ENCODE measurements around the gene RDH5. TPM values are rescaled to one million over a fixed set of nuclear protein-coding genes. Genes with fewer than 3 reads are reported as not detected.
A peak's percentile ranks its signal among the peaks of the same experiment; 100 is the strongest.

RDH5 gene
- total and polyA plus RNA-seq, 10 donors = 4.7 to 17.4 (median 12.9) TPM

DNA sequence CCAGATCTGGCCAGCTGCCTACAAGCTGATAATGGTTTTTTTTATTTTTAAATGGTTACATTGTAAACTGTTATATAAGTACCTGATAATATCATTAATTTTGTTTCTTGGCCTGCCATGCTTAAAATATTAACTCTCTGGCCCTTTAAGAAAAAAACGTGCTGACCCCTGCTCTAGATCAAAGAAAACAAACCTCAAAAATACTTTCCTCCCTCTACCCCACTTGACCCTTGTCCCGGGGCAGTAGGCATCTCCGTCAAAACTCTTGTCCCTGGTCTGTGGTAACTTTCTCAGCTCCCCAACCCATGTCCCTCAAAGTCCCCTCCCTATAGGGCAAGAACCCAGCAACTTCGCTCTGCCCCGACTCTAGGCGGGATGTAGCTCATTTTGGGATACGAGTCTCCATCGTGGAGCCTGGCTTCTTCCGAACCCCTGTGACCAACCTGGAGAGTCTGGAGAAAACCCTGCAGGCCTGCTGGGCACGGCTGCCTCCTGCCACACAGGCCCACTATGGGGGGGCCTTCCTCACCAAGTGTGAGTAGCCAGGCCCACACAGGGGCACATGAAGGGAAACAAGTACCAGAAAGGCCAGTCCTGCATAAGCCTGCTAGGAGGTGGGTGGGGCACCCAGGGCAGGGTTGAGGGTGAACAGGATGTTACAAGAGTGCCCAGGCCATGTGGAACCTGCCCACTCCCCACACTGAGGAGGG, 3.5 kb downstream of the RDH5 start:
- Histone ChIP-seq H3K4me3 (no peak overlapping the region), H3K27ac (peak overlapping the region in 5 of 8 donors; percentile 23 to 64 (median 35)), H3K36me3 (peaks cover 0 to 90% (median 47%) of the 10 kb centered on the region in 6 donors), H3K9me3 (no peaks in the 10 kb centered on the region), H3K27me3 (replicated peaks in 1 of 7) (no peaks in the 10 kb centered on the region), H3K4me1 (peaks cover 34 to 95% (median 70%) of the 10 kb centered on the region in 6 donors)
- intact Hi-C loops (cut with DNase I; ENCODE audit: low total_unique reads) = no loop called here
- peak; percentile 53 to 64 (median 56) for TF ChIP-seq POLR2AphosphoS5 (IDR thresholded peaks at IDR 0.05)
- TF ChIP-seq, protein P1, sequence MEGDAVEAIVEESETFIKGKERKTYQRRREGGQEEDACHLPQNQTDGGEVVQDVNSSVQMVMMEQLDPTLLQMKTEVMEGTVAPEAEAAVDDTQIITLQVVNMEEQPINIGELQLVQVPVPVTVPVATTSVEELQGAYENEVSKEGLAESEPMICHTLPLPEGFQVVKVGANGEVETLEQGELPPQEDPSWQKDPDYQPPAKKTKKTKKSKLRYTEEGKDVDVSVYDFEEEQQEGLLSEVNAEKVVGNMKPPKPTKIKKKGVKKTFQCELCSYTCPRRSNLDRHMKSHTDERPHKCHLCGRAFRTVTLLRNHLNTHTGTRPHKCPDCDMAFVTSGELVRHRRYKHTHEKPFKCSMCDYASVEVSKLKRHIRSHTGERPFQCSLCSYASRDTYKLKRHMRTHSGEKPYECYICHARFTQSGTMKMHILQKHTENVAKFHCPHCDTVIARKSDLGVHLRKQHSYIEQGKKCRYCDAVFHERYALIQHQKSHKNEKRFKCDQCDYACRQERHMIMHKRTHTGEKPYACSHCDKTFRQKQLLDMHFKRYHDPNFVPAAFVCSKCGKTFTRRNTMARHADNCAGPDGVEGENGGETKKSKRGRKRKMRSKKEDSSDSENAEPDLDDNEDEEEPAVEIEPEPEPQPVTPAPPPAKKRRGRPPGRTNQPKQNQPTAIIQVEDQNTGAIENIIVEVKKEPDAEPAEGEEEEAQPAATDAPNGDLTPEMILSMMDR (IDR thresholded peaks at IDR 0.05 in 8 of 11, conservative IDR thresholded peaks at IDR 0.05 in 3 of 11) = no peak
- 69 to 80% (median 75%) methylated on average over 10 of the region's 10 CpGs for WGBS, 5 donors
- no peak for DNase-seq

DNA sequence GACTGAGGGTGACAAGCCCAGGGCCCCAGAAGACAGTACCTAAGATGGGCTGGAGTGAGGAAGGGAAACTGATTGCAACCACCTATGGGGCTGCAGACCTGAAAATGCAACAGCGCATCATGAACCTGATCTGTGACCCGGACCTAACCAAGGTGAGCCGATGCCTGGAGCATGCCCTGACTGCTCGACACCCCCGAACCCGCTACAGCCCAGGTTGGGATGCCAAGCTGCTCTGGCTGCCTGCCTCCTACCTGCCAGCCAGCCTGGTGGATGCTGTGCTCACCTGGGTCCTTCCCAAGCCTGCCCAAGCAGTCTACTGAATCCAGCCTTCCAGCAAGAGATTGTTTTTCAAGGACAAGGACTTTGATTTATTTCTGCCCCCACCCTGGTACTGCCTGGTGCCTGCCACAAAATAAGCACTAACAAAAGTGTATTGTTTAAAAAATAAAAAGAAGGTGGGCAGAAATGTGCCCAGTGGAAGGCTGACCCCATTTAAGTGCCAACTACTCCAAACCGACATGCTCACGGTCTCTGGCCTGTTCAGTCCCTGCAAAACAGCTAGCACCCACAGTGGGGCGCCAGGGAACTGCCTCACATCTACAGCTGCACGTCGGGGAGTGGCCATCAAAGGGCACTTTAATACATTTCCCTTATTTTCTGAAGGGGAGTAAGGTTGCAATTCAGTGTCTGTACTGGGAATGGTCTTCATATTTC, 4.2 kb downstream of the RDH5 start:
- peak; percentile 91 for DNase-seq
- Histone ChIP-seq H3K4me1 (peaks cover 34 to 92% (median 67%) of the 10 kb centered on the region in 6 donors), H3K9me3 (no peaks in the 10 kb centered on the region), H3K4me3 (no peak overlapping the region), H3K36me3 (peaks cover 0 to 82% (median 46%) of the 10 kb centered on the region in 6 donors), H3K27ac (peak overlapping the region in 5 of 8 donors; percentile 15 to 64 (median 35)), H3K27me3 (replicated peaks in 1 of 7) (no peaks in the 10 kb centered on the region)
- TF ChIP-seq, protein P1 (IDR thresholded peaks at IDR 0.05 in 8 of 11, conservative IDR thresholded peaks at IDR 0.05 in 3 of 11) = peak in 10 of 11 experiments; percentile 33 to 76 (median 60)
- TF ChIP-seq POLR2A (IDR thresholded peaks at IDR 0.05) (no peak), POLR2AphosphoS5 (IDR thresholded peaks at IDR 0.05) (peak; percentile 57 to 80 (median 68))
- intact Hi-C loops (cut with DNase I; ENCODE audit: low total_unique reads) = no loop called here
- WGBS, 5 donors = 34 to 62% (median 57%) methylated on average over 7 to 11 of the region's 11 CpGs

DNA sequence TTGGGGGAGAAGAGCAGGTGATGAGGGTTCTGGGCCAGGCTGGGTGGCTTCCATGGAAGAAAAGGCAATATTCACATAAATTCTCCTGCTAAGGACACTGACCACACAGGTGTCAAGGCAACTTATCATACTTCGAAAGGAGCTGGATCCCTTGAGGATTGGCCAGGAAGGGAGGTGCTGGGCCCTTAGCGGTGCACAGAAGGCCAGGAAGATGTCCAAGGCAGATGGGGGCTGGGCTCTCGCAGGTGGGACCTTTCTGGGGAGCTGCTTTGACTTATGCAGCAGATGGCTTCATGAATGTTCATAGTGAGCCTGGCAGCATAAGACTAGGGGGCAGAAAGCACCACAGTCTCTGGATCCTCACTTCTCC, 4.7 kb downstream of the RDH5 start:
- TF ChIP-seq, protein P1 (IDR thresholded peaks at IDR 0.05 in 8 of 11, conservative IDR thresholded peaks at IDR 0.05 in 3 of 11) = no peak
- no peak for TF ChIP-seq POLR2AphosphoS5 (IDR thresholded peaks at IDR 0.05)
- no peak for TF ChIP-seq POLR2A (IDR thresholded peaks at IDR 0.05)
- no peak for DNase-seq
- H3K36me3 ChIP-seq = peaks cover 0 to 77% (median 42%) of the 10 kb centered on the region in 6 donors

DNA sequence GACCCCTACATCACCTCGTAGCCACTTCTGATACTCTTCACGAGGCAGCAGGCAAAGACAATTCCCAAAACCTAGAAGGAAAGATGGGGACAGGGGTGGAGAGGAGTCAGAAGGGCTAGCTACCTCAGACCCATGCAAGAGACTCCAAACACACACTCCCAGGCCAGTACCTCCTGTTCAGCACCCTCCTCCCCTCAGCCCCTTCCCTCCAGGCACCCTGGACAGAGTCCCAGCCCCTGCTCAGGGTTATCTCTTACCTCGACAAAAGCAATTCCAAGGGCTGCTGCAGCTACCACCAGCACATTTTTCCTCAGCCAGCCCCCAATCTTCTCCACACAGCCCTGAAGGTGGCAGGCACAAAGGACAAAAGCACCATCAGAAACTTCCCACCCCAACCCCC, 5.4 kb downstream of the RDH5 start:
- intact Hi-C loops (cut with DNase I; ENCODE audit: low total_unique reads) = no loop called here
- Histone ChIP-seq H3K27me3 (replicated peaks in 1 of 7) (no peaks in the 10 kb centered on the region), H3K36me3 (peaks cover 0 to 71% (median 36%) of the 10 kb centered on the region in 6 donors), H3K4me1 (peaks cover 33 to 92% (median 66%) of the 10 kb centered on the region in 6 donors), H3K27ac (peak overlapping the region in 3 of 8 donors; percentile 13 to 64 (median 16)), H3K4me3 (no peak overlapping the region), H3K9me3 (no peaks in the 10 kb centered on the region)
- DNase-seq = no peak
- WGBS, 5 donors = 72 to 88% (median 80%) methylated on average over 3 of the region's 3 CpGs
- TF ChIP-seq POLR2AphosphoS5 (IDR thresholded peaks at IDR 0.05) (no peak), POLR2A (IDR thresholded peaks at IDR 0.05) (no peak)
- TF ChIP-seq, protein P1 (IDR thresholded peaks at IDR 0.05 in 8 of 11, conservative IDR thresholded peaks at IDR 0.05 in 3 of 11) = no peak

More for the DNA sequence above, 4.7 kb downstream of the RDH5 start:
- Histone ChIP-seq H3K4me3 (no peak overlapping the region), H3K4me1 (peaks cover 34 to 92% (median 66%) of the 10 kb centered on the region in 6 donors), H3K27ac (peak overlapping the region in 4 of 8 donors; percentile 15 to 64 (median 40)), H3K9me3 (no peaks in the 10 kb centered on the region), H3K27me3 (replicated peaks in 1 of 7) (no peaks in the 10 kb centered on the region)
- intact Hi-C loops (cut with DNase I; ENCODE audit: low total_unique reads) = no loop called here
- WGBS, 5 donors = 55 to 73% (median 66%) methylated on average over 3 of the region's 3 CpGs
